HEK293T (cell line): ENCODE data around the gene GOLGA8R.
"Not testable (repeated sequence)": the region's sequence is repeated elsewhere in the genome, so short reads cannot be mapped to it uniquely, and the experiment has no call there.

Experiments
- CTCF ChIA-PET: fragments of 350-600 bp; formaldehyde crosslinking; extraction: SDS; loops from one replicate; lab custom pipeline; 2021; ENCODE audit warnings: antibody characterized with exemption, inconsistent platforms; lab: Yijun Ruan, JAX
- POLR2A ChIA-PET: fragments of 350-600 bp; formaldehyde crosslinking; extraction: SDS; loops from one replicate; lab custom pipeline; 2020; ENCODE audit warnings: antibody characterized with exemption, inconsistent platforms; lab: Yijun Ruan, JAX
- DNase-seq: peaks from one replicate; pipeline ENCODE4 v3.0.0; 2012; ENCODE audit warnings: mixed read lengths; ENCODE audit errors: extremely low spot score

The GOLGA8R gene

GRCh38 chr15:30414160-30414559 lies at the start of gene GOLGA8R:
Gene GOLGA8R, minus strand, starts transcription at chr15:30414260. Its CDS starts 98 bp downstream, at chr15:30414162.
- DNase-seq, POLR2A ChIA-PET, CTCF ChIA-PET: not testable (repeated sequence)

GRCh38 chr15:30463849-30464248 lies 49.8 kb upstream of the GOLGA8R start:
- CTCF ChIA-PET, POLR2A ChIA-PET, DNase-seq: not testable (repeated sequence)

DNA sequence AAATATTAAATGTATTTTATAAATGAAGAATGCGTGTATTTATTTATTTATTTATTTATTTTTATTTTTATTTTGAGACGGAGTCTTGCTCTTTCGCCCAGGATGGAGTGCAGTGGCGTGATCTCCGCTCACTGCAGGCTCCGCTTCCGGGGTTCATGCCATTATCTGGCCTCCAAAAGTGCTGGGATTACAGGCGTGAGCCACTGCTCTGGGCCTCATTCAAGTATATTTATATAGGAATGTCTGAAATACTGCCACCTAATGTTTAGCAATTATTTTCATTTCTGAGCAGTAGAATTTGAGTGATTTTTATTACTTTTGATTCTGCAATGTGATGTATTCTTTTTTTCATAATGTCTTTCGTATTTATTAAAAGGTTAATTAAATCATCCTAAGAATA lies 48.1 kb upstream of the GOLGA8R start:
- POLR2A ChIA-PET, DNase-seq, CTCF ChIA-PET: not testable (repeated sequence)

GRCh38 chr15:30452702-30453101 lies 38.6 kb upstream of the GOLGA8R start:
- POLR2A ChIA-PET, DNase-seq, CTCF ChIA-PET: not testable (repeated sequence)

- CTCF ChIA-PET, POLR2A ChIA-PET: not testable (repeated sequence)
Measured at GRCh38 chr15:30438348-30438747, 24.3 kb upstream of the GOLGA8R start.

GRCh38 chr15:30435878-30436277 lies 21.8 kb upstream of the GOLGA8R start:
- POLR2A ChIA-PET, DNase-seq, CTCF ChIA-PET: not testable (repeated sequence)

More at GRCh38 chr15:30438348-30438747, 24.3 kb upstream of the GOLGA8R start:
- DNase-seq: not testable (repeated sequence)

- DNase-seq, POLR2A ChIA-PET, CTCF ChIA-PET: not testable (repeated sequence)
Measured at GRCh38 chr15:30420723-30421122, 6.7 kb upstream of the GOLGA8R start.

- DNase-seq, POLR2A ChIA-PET, CTCF ChIA-PET: not testable (repeated sequence)
Measured at GRCh38 chr15:30407636-30408035, 6.4 kb downstream of the GOLGA8R start.

DNA sequence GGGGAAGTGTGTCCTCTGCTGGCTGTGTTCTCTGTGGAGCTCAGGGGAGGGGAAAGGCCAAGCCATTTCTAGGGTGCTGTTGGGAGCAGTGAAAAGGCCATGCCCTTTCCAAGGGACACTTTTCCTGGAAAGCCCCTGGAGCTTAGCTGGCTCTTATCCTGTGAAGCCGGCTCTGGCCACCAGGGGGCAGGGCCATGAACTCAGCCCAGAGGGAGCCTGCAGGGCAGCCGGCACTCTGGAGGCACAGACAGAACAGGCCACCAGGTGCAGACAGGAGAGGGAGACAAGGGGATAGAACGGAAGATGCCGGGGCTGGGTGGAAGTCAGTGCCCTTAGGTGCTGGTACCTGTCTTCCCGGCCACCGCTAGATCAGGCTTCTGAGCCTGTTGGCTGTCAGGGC lies 15.1 kb downstream of the GOLGA8R start:
- DNase-seq, POLR2A ChIA-PET, CTCF ChIA-PET: not testable (repeated sequence)

GRCh38 chr15:30393664-30393991 lies 20.4 kb downstream of the GOLGA8R start:
- CTCF ChIA-PET, POLR2A ChIA-PET, DNase-seq: not testable (repeated sequence)

- POLR2A ChIA-PET, DNase-seq, CTCF ChIA-PET: not testable (repeated sequence)
Measured at GRCh38 chr15:30392766-30393663, 21.0 kb downstream of the GOLGA8R start, which contains the start of gene CHRFAM7A. Gene CHRFAM7A, minus strand, starts transcription at chr15:30393540. Its CDS starts 10,189 bp downstream, at chr15:30383351.

- POLR2A ChIA-PET: not testable (repeated sequence)
Measured at GRCh38 chr15:30386318-30386887, 27.7 kb downstream of the GOLGA8R start.

DNA sequence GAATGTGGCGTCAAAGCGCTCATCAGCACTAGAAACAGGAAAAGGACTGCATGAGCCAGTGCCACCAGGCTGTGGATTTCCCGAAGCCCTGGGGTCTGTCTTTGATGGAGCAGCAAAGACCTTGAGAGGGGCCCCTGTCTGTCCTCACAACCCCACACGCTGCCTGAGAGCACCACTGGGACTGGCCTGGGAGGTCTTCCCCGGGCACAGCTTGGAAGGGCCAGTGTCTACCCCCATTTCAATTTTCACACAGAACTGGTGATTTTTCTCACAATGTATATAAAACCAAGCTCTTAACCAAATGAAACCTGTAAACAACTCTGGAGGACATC lies 37.0 kb downstream of the GOLGA8R start:
- CTCF ChIA-PET, DNase-seq, POLR2A ChIA-PET: not testable (repeated sequence)

More at GRCh38 chr15:30386318-30386887, 27.7 kb downstream of the GOLGA8R start:
- DNase-seq, CTCF ChIA-PET: not testable (repeated sequence)

GRCh38 chr15:30376375-30377081 lies 37.5 kb downstream of the GOLGA8R start:
- POLR2A ChIA-PET, DNase-seq, CTCF ChIA-PET: not testable (repeated sequence)
